Spleen (tissue), 11 donors: ENCODE results near the gene PLTP. TPM values are rescaled to one million over a fixed set of nuclear protein-coding genes. Genes with fewer than 3 reads are reported as not detected.
"Not testable (repeated sequence)": the region's sequence is repeated elsewhere in the genome, so short reads cannot be mapped to it uniquely, and the experiment has no call there.

ENCODE experiments used
- DNase-seq: peaks from one replicate; pipeline ENCODE4 v3.0.0-alpha.2; 2020
- H3K27ac ChIP-seq, 8 donors: fragments of 200-600 bp; sonication (generic) in 7 of 8; 1 replicate in 4 of 8; 2 replicates in 4 of 8; pipeline versions ENCODE4 v1.5.0 to v1.8.0; 2016 to 2021; ENCODE audit warnings: inconsistent platforms in 4 of 8, mild to moderate bottlenecking in 4 of 8, moderate library complexity in 1 of 8
- H3K27me3 ChIP-seq, 7 donors: fragments of 200-600 bp; sonication (generic) in 6 of 7; replicated peaks in 1 of 7; 1 replicate in 4 of 7; 2 replicates in 3 of 7; pipeline versions ENCODE4 v1.5.0 to v1.8.0; 2016 to 2021; ENCODE audit warnings: inconsistent platforms in 3 of 7, mild to moderate bottlenecking in 1 of 7
- H3K36me3 ChIP-seq, 6 donors: fragments of 200-600 bp; sonication (generic) in 5 of 6; 1 replicate in 4 of 6; 2 replicates in 2 of 6; pipeline versions ENCODE4 v1.5.0 to v1.8.0; 2016 to 2021; ENCODE audit warnings: inconsistent platforms in 2 of 6
- H3K4me1 ChIP-seq, 6 donors: fragments of 200-600 bp; sonication (generic) in 5 of 6; 1 replicate in 3 of 6; 2 replicates in 3 of 6; pipeline versions ENCODE4 v1.5.0 to v1.8.0; 2016 to 2021; ENCODE audit warnings: inconsistent platforms in 3 of 6
- H3K4me3 ChIP-seq, 8 donors: fragments of 200-600 bp; sonication (generic) in 7 of 8; 1 replicate in 4 of 8; 2 replicates in 4 of 8; pipeline versions ENCODE4 v1.5.0 to v1.8.0; 2016 to 2021; ENCODE audit warnings: inconsistent platforms in 4 of 8, mild to moderate bottlenecking in 4 of 8, moderate library complexity in 2 of 8
- H3K9me3 ChIP-seq, 8 donors: fragments of 200-600 bp; sonication (generic) in 7 of 8; 1 replicate in 4 of 8; 2 replicates in 4 of 8; pipeline versions ENCODE4 v1.5.0 to v1.8.0; 2016 to 2021; ENCODE audit warnings: inconsistent platforms in 4 of 8
- CTCF ChIP-seq, 11 experiments: fragments of 200-600 bp in 7 of 11; fragments of 450-650 bp in 4 of 11; sonication (generic) in 4 of 11; IDR thresholded peaks in 8 of 11; conservative IDR thresholded peaks in 3 of 11; 1 replicate in 7 of 11; 2 replicates in 4 of 11; pipeline versions ENCODE4 v1.4.0 to v1.8.0; 2016 to 2021; ENCODE audit warnings: antibody characterized with exemption in 11 of 11, inconsistent platforms in 4 of 11, mild to moderate bottlenecking in 1 of 11
- POLR2A ChIP-seq, 3 donors: fragments of 450-650 bp; IDR thresholded peaks; one replicate each; pipeline ENCODE4 v1.5.1; 2017; ENCODE audit warnings: antibody characterized with exemption in 3 of 3, mild to moderate bottlenecking in 1 of 3
- POLR2AphosphoS5 ChIP-seq, 3 donors: sonication (generic); formaldehyde crosslinking; IDR thresholded peaks; one replicate each; pipeline ENCODE4 v1.5.1; 2017; ENCODE audit warnings: antibody characterized with exemption in 3 of 3
- WGBS, 5 donors: extraction: QIAGEN DNeasy Blood & Tissue Kit in 3 of 5; methylation state at CpG; one replicate each; pipeline versions ENCODE4 v1.1.5 to v1.1.7; 2013 to 2018; 5-methylcytosine and 5-hydroxymethylcytosine counted together
- intact Hi-C: fragments of 100-400 bp; cut with DNase I; formaldehyde crosslinking; loops from one replicate; pipeline ENCODE4 v1.15.0; 2023; ENCODE audit warnings: low total_unique reads
- polyA plus RNA-seq, 3 donors: library from polyadenylated mRNA; stranded (reverse); fragments of 200-250 nt; gene quantifications; one replicate each; pipeline ENCODE4 v1.2.1, GENCODE V29; 2013
- total RNA-seq, 7 donors: library from RNA; depleted of rRNA in 3 of 7; stranded (reverse); fragments of >200 nt in 3 of 7; fragmentation: NEBNext Ultra II Directional in 4 of 7; extraction: Animal tissue kit (Norgen Biotek cat#: 25700) in 4 of 7; gene quantifications; one replicate each; pipeline versions ENCODE4 v1.1.0 to v1.2.1, GENCODE V29; 2016 to 2021
- donor health status: healthy with polysubstance abuse.
- donor health status: DM: no; HTN: no; CAD: no; lungs with moderate emphysema.
- donor health status: DM: no; HTN: no; CAD: no.
- donor health status: Bipolar disorder and iron deficiency.
- donor health status: healthy.
- donor health status: DM: no; HTN: no; CAD: no.
- donor health status: DM: yes; HTN: yes; CAD: no.

PLTP gene
- total and polyA plus RNA-seq, 10 donors = 7.5 to 430 (median 40.7) TPM

GRCh38 chr20:45957021-45957941 lies 45.3 kb upstream of the PLTP start:
- intact Hi-C loops = no loop called here

GRCh38 chr20:45956326-45956725 lies 44.4 kb upstream of the PLTP start:
- H3K36me3 ChIP-seq = peaks cover 15 to 97% (median 82%) of the 10 kb centered on the region in 6 donors
- WGBS, 5 donors = 89 to 97% (median 94%) methylated on average over 10 of the region's 10 CpGs
- H3K27me3 ChIP-seq, H3K9me3 ChIP-seq, H3K4me1 ChIP-seq, intact Hi-C loops, H3K4me3 ChIP-seq, H3K27ac ChIP-seq: not testable (repeated sequence)
- DNase-seq = peak; percentile 13
- TF ChIP-seq POLR2AphosphoS5 (IDR thresholded peaks at IDR 0.05) = peak in 1 of 3 donors; percentile 2

More at GRCh38 chr20:45957021-45957941, 45.3 kb upstream of the PLTP start:
- H3K4me3 ChIP-seq = no peak overlapping the region
- peaks cover 15 to 97% (median 82%) of the 10 kb centered on the region in 6 donors for H3K36me3 ChIP-seq
- no peaks in the 10 kb centered on the region for H3K27me3 ChIP-seq
- peaks cover 0 to 7% (median 0%) of the 10 kb centered on the region in 8 donors for H3K9me3 ChIP-seq
- 89 to 92% (median 90%) methylated on average over 19 of the region's 19 CpGs for WGBS, 5 donors
- no peak overlapping the region for H3K27ac ChIP-seq
- no peaks in the 10 kb centered on the region for H3K4me1 ChIP-seq
- DNase-seq = peak; percentile 61
- TF ChIP-seq POLR2AphosphoS5 (IDR thresholded peaks at IDR 0.05) (peak in 1 of 3 donors; percentile 27), CTCF (IDR thresholded peaks at IDR 0.05 in 8 of 11, conservative IDR thresholded peaks at IDR 0.05 in 3 of 11) (no peak), POLR2A (IDR thresholded peaks at IDR 0.05) (no peak)

DNA sequence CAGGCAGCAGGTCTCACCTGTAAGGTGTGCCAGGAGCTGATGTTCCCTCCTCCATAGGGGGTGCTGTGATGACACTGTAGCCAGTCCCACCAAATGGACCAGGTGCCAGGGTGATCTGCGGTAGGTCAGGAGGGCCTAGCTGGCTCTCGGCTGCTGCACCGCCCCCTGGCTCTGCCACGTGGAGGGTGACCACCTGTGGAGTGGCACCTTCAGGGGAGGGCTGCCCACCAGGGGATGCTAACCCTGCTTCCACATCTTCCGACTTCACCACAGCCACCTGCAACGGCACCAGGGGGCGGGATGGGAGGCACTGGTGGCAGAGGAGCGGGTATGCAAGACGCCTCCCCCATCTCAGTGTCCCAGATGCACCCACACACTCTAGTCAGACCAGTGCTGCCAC lies 41.7 kb upstream of the PLTP start:
- no peak overlapping the region for H3K4me3 ChIP-seq
- H3K9me3 ChIP-seq = peaks cover 0 to 1% (median 0%) of the 10 kb centered on the region in 8 donors
- H3K36me3 ChIP-seq = peaks cover 1 to 97% (median 82%) of the 10 kb centered on the region in 6 donors
- TF ChIP-seq CTCF (IDR thresholded peaks at IDR 0.05 in 8 of 11, conservative IDR thresholded peaks at IDR 0.05 in 3 of 11) (no peak), POLR2AphosphoS5 (IDR thresholded peaks at IDR 0.05) (peak in 2 of 3 donors; percentile 55 to 74)
- H3K27me3 ChIP-seq = no peaks in the 10 kb centered on the region
- 88 to 97% (median 94%) methylated on average over 9 of the region's 9 CpGs for WGBS, 5 donors
- peaks cover 0 to 12% (median 2%) of the 10 kb centered on the region in 6 donors for H3K4me1 ChIP-seq
- DNase-seq = peak; percentile 75
- no peak overlapping the region for H3K27ac ChIP-seq
- intact Hi-C loops = no loop called here

DNA sequence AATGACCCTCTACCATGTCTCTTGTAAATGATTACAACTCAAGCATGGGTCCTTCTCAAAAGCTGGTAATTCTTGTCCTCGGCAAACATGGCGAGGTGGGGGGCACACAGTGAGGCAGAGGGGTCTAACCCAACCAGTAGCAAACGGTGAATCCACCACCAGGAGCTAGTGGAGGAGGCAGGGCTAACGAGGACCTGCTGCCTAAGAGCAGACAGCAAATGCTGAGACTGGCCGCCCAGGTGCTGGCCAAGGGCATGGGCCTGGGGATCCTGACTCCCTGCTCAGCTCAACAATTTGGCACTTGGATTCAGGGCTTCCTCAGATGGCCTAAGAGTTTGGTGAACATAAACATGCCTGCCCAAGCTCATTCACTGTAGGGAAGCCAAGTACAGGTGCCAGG lies 40.9 kb upstream of the PLTP start:
- DNase-seq = peak; percentile 56
- Histone ChIP-seq H3K27ac (no peak overlapping the region), H3K9me3 (no peaks in the 10 kb centered on the region), H3K36me3 (peaks cover 0 to 97% (median 82%) of the 10 kb centered on the region in 6 donors), H3K27me3 (no peaks in the 10 kb centered on the region), H3K4me1 (peaks cover 0 to 20% (median 9%) of the 10 kb centered on the region in 6 donors), H3K4me3 (no peak overlapping the region)
- TF ChIP-seq CTCF (IDR thresholded peaks at IDR 0.05 in 8 of 11, conservative IDR thresholded peaks at IDR 0.05 in 3 of 11) = no peak
- peak in 2 of 3 donors; percentile 27 for TF ChIP-seq POLR2AphosphoS5 (IDR thresholded peaks at IDR 0.05)
- intact Hi-C loops = no loop called here
- 95 to 98% (median 96%) methylated on average over 4 to 5 of the region's 5 CpGs for WGBS, 5 donors
